ENCODE data around the gene CAPN11. TPM values are rescaled to one million over a fixed set of nuclear protein-coding genes. Genes with fewer than 3 reads are reported as not detected.
"Not testable (repeated sequence)": the region's sequence is repeated elsewhere in the genome, so short reads cannot be mapped to it uniquely, and the experiment has no call there.

CAPN11 gene
- total RNA-seq, 1 donor from 2014 or later, result not detected

DNA sequence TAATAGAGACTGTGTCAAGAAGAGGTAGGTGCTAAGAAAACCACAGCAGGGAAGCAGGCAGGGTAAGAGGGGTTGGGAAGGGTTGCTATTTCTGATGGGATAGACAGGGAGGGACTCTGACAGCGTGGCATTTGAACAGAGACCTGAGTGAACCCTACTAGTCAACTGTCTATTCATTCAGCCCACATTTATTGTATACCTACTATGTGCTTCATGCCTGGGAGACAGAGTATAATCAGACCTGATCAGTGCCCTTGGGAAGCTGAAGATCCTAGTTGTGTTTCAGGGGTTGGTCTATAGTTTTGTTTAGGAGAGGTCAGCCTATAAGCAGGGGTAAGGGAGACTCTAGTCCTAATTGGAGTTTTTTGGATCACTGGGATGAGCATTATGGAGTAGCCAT, 14.9 kb upstream of the CAPN11 start:
- H3K27ac Mint-ChIP-seq, result no peak overlapping the region

DNA sequence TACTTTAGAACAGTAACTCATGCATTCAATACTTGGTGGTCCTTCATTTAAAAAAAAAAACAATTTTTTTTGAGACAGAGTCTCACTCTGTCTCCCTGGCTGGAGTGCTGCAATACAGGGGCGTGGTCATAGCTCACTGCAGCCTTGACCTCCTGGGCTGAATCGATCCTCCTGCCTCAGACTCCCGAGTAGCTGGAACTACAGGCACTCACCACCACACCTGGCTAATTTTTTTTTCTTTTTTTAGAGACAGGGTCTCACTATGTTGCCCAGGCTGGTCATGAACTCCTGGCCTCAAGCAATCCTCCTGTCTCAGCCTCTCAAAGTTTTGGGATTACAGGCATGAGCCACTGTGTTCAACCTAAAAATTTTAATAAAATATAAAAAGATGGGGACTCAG, 14.1 kb upstream of the CAPN11 start:
- H3K4me3 Mint-ChIP-seq; ATAC-seq (ENCODE audit: low read depth); H3K9me3 Mint-ChIP-seq; POLR2A ChIA-PET; H3K27me3 Mint-ChIP-seq; H3K27ac Mint-ChIP-seq; DNase-seq; H3K4me1 Mint-ChIP-seq; intact Hi-C loops (cut with micrococcal nuclease): not testable (repeated sequence)
- CTCF ChIA-PET, result interaction anchor here (1.0 kb wide), 1 partner anchor 47 kb away, joined by 3 read pairs; no protein-coding TSS in a partner anchor
- H3K36me3 Mint-ChIP-seq (ENCODE audit: low read depth), result peaks cover 79% of the 10 kb centered on the region

More for the DNA sequence above, 14.9 kb upstream of the CAPN11 start:
- TF ChIP-seq CTCF (IDR thresholded peaks at IDR 0.05), result no peak
- H3K9me3 Mint-ChIP-seq, result no peaks in the 10 kb centered on the region
- no peak for DNase-seq
- peaks cover 74% of the 10 kb centered on the region for H3K36me3 Mint-ChIP-seq (ENCODE audit: low read depth)
- CTCF ChIA-PET, result interaction anchor here (1.0 kb wide), 1 partner anchor 46 kb away, joined by 3 read pairs; no protein-coding TSS in a partner anchor
- intact Hi-C loops (cut with micrococcal nuclease), result no loop called here
- no peaks in the 10 kb centered on the region for H3K4me1 Mint-ChIP-seq
- H3K4me3 Mint-ChIP-seq, result no peak overlapping the region
- no peak for ATAC-seq (ENCODE audit: low read depth)
- H3K27me3 Mint-ChIP-seq, result no peaks in the 10 kb centered on the region
- POLR2A ChIA-PET, result no interaction called here

DNA sequence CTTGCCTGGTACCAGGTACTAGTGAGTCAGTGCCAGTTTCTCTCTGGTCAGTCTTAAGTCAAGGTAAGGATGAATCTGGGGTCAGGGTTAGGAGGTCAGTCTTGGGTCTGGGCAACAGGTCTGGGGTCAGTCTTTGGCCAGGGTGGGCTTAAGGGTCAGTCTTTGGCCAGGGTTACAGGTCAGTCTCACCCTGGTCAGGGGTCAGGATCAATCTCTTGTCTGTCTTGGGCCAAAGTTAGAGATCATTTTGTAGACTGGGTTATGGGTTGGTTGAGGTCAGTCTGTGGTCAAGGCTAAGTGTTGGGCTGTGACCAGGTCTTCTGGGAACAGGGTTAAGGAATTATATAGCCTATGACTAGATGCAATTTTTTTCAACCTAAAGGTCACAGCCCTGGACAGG, 12.8 kb upstream of the CAPN11 start:
- Mint-ChIP-seq H3K4me1 (no peaks in the 10 kb centered on the region), H3K27ac (no peak overlapping the region), H3K4me3 (no peak overlapping the region), H3K36me3 (ENCODE audit: low read depth) (peaks cover 69% of the 10 kb centered on the region), H3K27me3 (no peaks in the 10 kb centered on the region), H3K9me3 (no peaks in the 10 kb centered on the region)
- no peak for TF ChIP-seq CTCF (IDR thresholded peaks at IDR 0.05)
- intact Hi-C loops (cut with micrococcal nuclease), result no loop called here
- ATAC-seq (ENCODE audit: low read depth) (no peak), DNase-seq (no peak)
- CTCF ChIA-PET, result no interaction called here
- POLR2A ChIA-PET, result no interaction called here

- ATAC-seq (ENCODE audit: low read depth) (no peak), DNase-seq (no peak)
- no peak overlapping the region for H3K4me3 Mint-ChIP-seq
- intact Hi-C loops (cut with micrococcal nuclease), result no loop called here
- no peak overlapping the region for H3K27ac Mint-ChIP-seq
- no peaks in the 10 kb centered on the region for H3K27me3 Mint-ChIP-seq
- ChIA-PET CTCF (no interaction called here), POLR2A (interaction anchor here (0.6 kb wide), 1 partner anchor 509 kb away, joined by 4 read pairs; no protein-coding TSS in a partner anchor)
- peaks cover 4% of the 10 kb centered on the region for H3K4me1 Mint-ChIP-seq
- TF ChIP-seq CTCF (IDR thresholded peaks at IDR 0.05), result no peak
- H3K9me3 Mint-ChIP-seq, result no peaks in the 10 kb centered on the region
- peaks cover 62% of the 10 kb centered on the region for H3K36me3 Mint-ChIP-seq (ENCODE audit: low read depth)
These were observed 11.9 kb upstream of the CAPN11 start for GRCh38 chr6:44146685-44147084.

DNA sequence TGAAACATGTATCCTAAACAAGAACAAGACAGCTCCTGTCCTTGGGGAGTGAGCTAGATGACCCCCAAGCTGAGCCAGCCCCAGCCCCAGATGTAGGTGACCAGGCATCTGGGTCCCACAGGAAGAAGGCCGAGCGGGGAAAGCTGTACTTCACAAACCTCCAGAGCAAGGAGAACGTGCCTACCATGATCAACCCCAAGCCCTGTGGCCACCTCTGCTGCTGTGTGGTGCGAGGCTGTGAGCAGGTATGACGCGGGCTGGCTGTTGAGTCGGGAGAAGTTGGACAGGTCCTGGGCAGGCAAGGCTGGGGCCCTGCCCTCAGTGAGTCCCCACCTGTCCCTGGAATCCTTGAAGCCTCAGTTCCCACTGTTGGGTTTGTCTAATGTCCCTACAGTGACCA, 11.4 kb upstream of the CAPN11 start:
- intact Hi-C loops (cut with micrococcal nuclease), result no loop called here
- H3K36me3 Mint-ChIP-seq (ENCODE audit: low read depth), result peaks cover 62% of the 10 kb centered on the region
- no peak overlapping the region for H3K27ac Mint-ChIP-seq
- TF ChIP-seq CTCF (IDR thresholded peaks at IDR 0.05), result no peak
- no peaks in the 10 kb centered on the region for H3K9me3 Mint-ChIP-seq
- no peak for DNase-seq
- ATAC-seq (ENCODE audit: low read depth), result no peak
- no peaks in the 10 kb centered on the region for H3K27me3 Mint-ChIP-seq
- POLR2A ChIA-PET, result interaction anchor here (0.6 kb wide), 1 partner anchor 1365 kb away, joined by 3 read pairs; the partner anchor contains the start of gene BICRAL
- H3K4me3 Mint-ChIP-seq, result no peak overlapping the region
- CTCF ChIA-PET, result no interaction called here
- peaks cover 5% of the 10 kb centered on the region for H3K4me1 Mint-ChIP-seq

DNA sequence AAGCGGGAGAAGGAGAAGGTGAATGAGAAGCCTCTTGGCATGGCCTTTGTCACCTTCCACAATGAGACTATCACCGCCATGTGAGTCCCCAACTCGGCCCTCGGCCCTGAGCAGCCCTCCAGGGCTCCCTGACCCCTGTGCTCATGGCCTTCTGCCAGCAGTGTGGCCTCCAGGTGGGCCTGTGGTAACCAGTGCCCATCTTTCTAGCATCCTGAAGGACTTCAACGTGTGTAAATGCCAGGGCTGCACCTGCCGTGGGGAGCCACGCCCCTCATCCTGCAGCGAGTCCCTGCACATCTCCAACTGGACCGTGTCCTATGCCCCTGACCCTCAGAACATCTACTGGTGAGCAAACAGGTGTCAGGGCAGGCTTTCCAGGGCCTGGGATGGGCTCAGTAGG, 10.3 kb upstream of the CAPN11 start:
- H3K27me3 Mint-ChIP-seq, result no peaks in the 10 kb centered on the region
- TF ChIP-seq CTCF (IDR thresholded peaks at IDR 0.05), result no peak
- H3K4me1 Mint-ChIP-seq, result peaks cover 5% of the 10 kb centered on the region
- no peaks in the 10 kb centered on the region for H3K9me3 Mint-ChIP-seq
- POLR2A ChIA-PET, result no interaction called here
- intact Hi-C loops (cut with micrococcal nuclease), result no loop called here
- no peak overlapping the region for H3K27ac Mint-ChIP-seq
- no peak overlapping the region for H3K4me3 Mint-ChIP-seq
- H3K36me3 Mint-ChIP-seq (ENCODE audit: low read depth), result peaks cover 55% of the 10 kb centered on the region
- DNase-seq (no peak), ATAC-seq (ENCODE audit: low read depth) (no peak)
- CTCF ChIA-PET, result no interaction called here
